DMS153 treated with DMSO at 0.1 percent for 48 hours (cell line): Measurements from ENCODE around the gene MYOCD.

Experiments
- DNase-seq: peaks from one replicate; lab custom pipeline; 2025; ENCODE audit not compliant: unreplicated experiment; lab: John Stamatoyannopoulos, UW

The MYOCD gene

GRCh38 chr17:12745486-12745885, 79.8 kb downstream of the MYOCD start:
- DNase-seq: no peak

GRCh38 chr17:12756786-12757185, 91.1 kb downstream of the MYOCD start:
- no peak for DNase-seq

GRCh38 chr17:12759090-12759489, 93.4 kb downstream of the MYOCD start:
- no peak for DNase-seq

GRCh38 chr17:12765548-12765947, 99.9 kb downstream of the MYOCD start:
- no peak for DNase-seq

GRCh38 chr17:12768255-12768654, 102.6 kb downstream of the MYOCD start:
- no peak for DNase-seq

GRCh38 chr17:12769981-12770380, 104.3 kb downstream of the MYOCD start:
- DNase-seq: no peak

GRCh38 chr17:12773153-12773552, 107.5 kb downstream of the MYOCD start:
- no peak for DNase-seq

- DNase-seq: no peak
Measured at GRCh38 chr17:12789075-12789480, 123.4 kb downstream of the MYOCD start.

- DNase-seq: peak; percentile 7
Measured at GRCh38 chr17:12789481-12790248, 124.0 kb downstream of the MYOCD start, which contains the start of gene ARHGAP44. TSS of gene ARHGAP44 (plus strand) at chr17:12789498. CDS start at chr17:12789839, 341 bp downstream.

- no peak for DNase-seq
Measured at GRCh38 chr17:12790249-12791106, 124.8 kb downstream of the MYOCD start.

GRCh38 chr17:12794919-12795532, 129.3 kb downstream of the MYOCD start:
- no peak for DNase-seq

- DNase-seq: no peak
Measured at GRCh38 chr17:12800855-12801365, 135.2 kb downstream of the MYOCD start.

GRCh38 chr17:12806630-12807029, 140.9 kb downstream of the MYOCD start:
- DNase-seq: no peak

GRCh38 chr17:12808723-12809122, 143.0 kb downstream of the MYOCD start:
- DNase-seq: no peak

GRCh38 chr17:12812877-12813276, 147.2 kb downstream of the MYOCD start:
- no peak for DNase-seq

- no peak for DNase-seq
Measured at GRCh38 chr17:12813664-12814063, 148.0 kb downstream of the MYOCD start.

- DNase-seq: no peak
Measured at GRCh38 chr17:12814718-12815117, 149.0 kb downstream of the MYOCD start.

GRCh38 chr17:12815642-12816141, 150.0 kb downstream of the MYOCD start:
- DNase-seq: no peak
